K562 (cell line): ENCODE measurements around the gene FXYD3. TPM values are rescaled to one million over a fixed set of nuclear protein-coding genes. Genes with fewer than 3 reads are reported as not detected.

Source experiments
- ARID2 ChIP-seq: fragments of 450-650 bp; IDR thresholded peaks from 2 replicates; pipeline ENCODE4 v1.6.1; 2017; ENCODE audit warnings: antibody characterized with exemption, mild to moderate bottlenecking
- CBX1 ChIP-seq: sonication (generic); IDR thresholded peaks from 2 replicates; pipeline ENCODE4 v1.6.1; 2016; ENCODE audit warnings: antibody characterized with exemption, low read depth, mild to moderate bottlenecking
- HDAC2 ChIP-seq: fragments of 450-650 bp; IDR thresholded peaks from 2 replicates; pipeline ENCODE4 v1.6.1; 2016; ENCODE audit warnings: mild to moderate bottlenecking
- HDAC8 ChIP-seq: fragments of 450-650 bp; IDR thresholded peaks from 2 replicates; pipeline ENCODE4 v1.6.1; 2016; ENCODE audit warnings: mild to moderate bottlenecking, missing genetic modification characterization, moderate library complexity, missing compliant biosample characterization
- KDM4B ChIP-seq, 2 experiments: fragments of 450-650 bp in 1 of 2; sonication (generic) in 1 of 2; IDR thresholded peaks; 2 replicates each; pipeline ENCODE4 v1.6.1; 2016 to 2017; ENCODE audit warnings: borderline replicate concordance in 2 of 2, antibody characterized with exemption in 1 of 2, low read depth in 1 of 2, mild to moderate bottlenecking in 1 of 2
- MBD2 ChIP-seq: sonication (generic); IDR thresholded peaks from 2 replicates; pipeline ENCODE4 v1.6.1; 2016; ENCODE audit warnings: low read depth, borderline replicate concordance
- NFRKB ChIP-seq: fragments of 450-650 bp; IDR thresholded peaks from 2 replicates; pipeline ENCODE4 v1.6.1; 2016; ENCODE audit warnings: low read depth
- NFYB ChIP-seq: IDR thresholded peaks from 2 replicates; pipeline ENCODE4 v1.6.1; 2011; ENCODE audit warnings: mild to moderate bottlenecking, moderate library complexity; ENCODE audit not compliant: insufficient read length; ENCODE audit errors: extremely low read depth
- NRF1 ChIP-seq, 2 experiments: fragments of 450-650 bp; IDR thresholded peaks in 1 of 2; conservative IDR thresholded peaks in 1 of 2; 2 replicates each; pipeline ENCODE4 v1.6.1; 2014; ENCODE audit warnings: mild to moderate bottlenecking in 2 of 2
- PCBP2 ChIP-seq: fragments of 200-400 bp; formaldehyde crosslinking; IDR thresholded peaks from 2 replicates; pipeline ENCODE4 v1.6.1; 2018; ENCODE audit warnings: low read length, low read depth, mild to moderate bottlenecking, moderate library complexity; ENCODE audit not compliant: poor library complexity, severe bottlenecking
- RHOXF2B ChIP-seq: fragments of 250-450 bp; sonication (Bioruptor Pico); conservative IDR thresholded peaks from 2 replicates; pipeline ENCODE4 v1.5.1; 2021
- SIN3B ChIP-seq: fragments of 450-650 bp; IDR thresholded peaks from 2 replicates; pipeline ENCODE4 v1.6.1; 2017; ENCODE audit warnings: low read depth, mild to moderate bottlenecking, moderate library complexity
- YBX1 ChIP-seq: fragments of 450-650 bp; IDR thresholded peaks from 2 replicates; pipeline ENCODE4 v1.7.1; 2016; ENCODE audit warnings: mild to moderate bottlenecking
- YY1 ChIP-seq, 3 experiments: IDR thresholded peaks; 2 replicates each; pipeline ENCODE4 v1.6.1; 2011; ENCODE audit warnings: low read length in 2 of 3, mild to moderate bottlenecking in 2 of 3, moderate library complexity in 2 of 3, borderline replicate concordance in 1 of 3, control low read depth in 1 of 3, low read depth in 1 of 3; ENCODE audit not compliant: insufficient read depth in 3 of 3, insufficient replicate concordance in 2 of 3, control insufficient read depth in 1 of 3, insufficient read length in 1 of 3; ENCODE audit errors: extremely low read depth in 1 of 3
- ZBTB1 ChIP-seq: sonication (generic); formaldehyde crosslinking; IDR thresholded peaks from 2 replicates; pipeline ENCODE4 v1.8.1; 2023; ENCODE audit warnings: missing genetic modification reagents, low read depth, mild to moderate bottlenecking, borderline replicate concordance
- ZC3H11A ChIP-seq: IDR thresholded peaks from 2 replicates; pipeline ENCODE4 v1.6.1; 2012; ENCODE audit warnings: low read depth, low read length, improper control_type of control experiment
- ZFP1 ChIP-seq: fragments of 450-650 bp; formaldehyde crosslinking; IDR thresholded peaks from 2 replicates; pipeline ENCODE4 v1.4.0; 2020; ENCODE audit warnings: mild to moderate bottlenecking, mixed read lengths
- ZNF77 ChIP-seq: fragments of 250-450 bp; sonication (Bioruptor Pico); IDR thresholded peaks from 2 replicates; pipeline ENCODE4 v1.5.0; 2020
- polyA plus RNA-seq, 8 experiments: library from polyadenylated mRNA; depleted of rRNA in 4 of 8; stranded (reverse) in 5 of 8; unstranded in 3 of 8; fragments of >200 nt; fragmentation: Nextera tagmentation in 2 of 8; fragmentation: Illumina TruSeq in 1 of 8; extraction: Ambion mirVana in 2 of 8; extraction: Trizol in 1 of 8; gene quantifications; 2 replicates each; pipeline versions ENCODE4 v1.2.1 to v1.2.3, GENCODE V29; 2011 to 2014; ENCODE audit warnings: inconsistent platforms in 1 of 8, missing spikeins in 1 of 8
- total RNA-seq, 7 experiments: library from RNA; depleted of rRNA in 6 of 7; stranded (reverse); fragments of >200 nt in 6 of 7; fragmentation: Illumina TruSeq in 2 of 7; extraction: Trizol in 2 of 7; gene quantifications; 2 replicates each; pipeline versions ENCODE4 v1.2.1 to v1.2.3, GENCODE V29; 2011 to 2021; ENCODE audit warnings: low replicate concordance in 1 of 7
- TF ChIP-seq, protein P1 (sequence below): fragments of 250-450 bp; sonication (Bioruptor Pico); IDR thresholded peaks from 2 replicates; pipeline ENCODE4 v1.5.0; 2022; ENCODE audit warnings: mild to moderate bottlenecking
- TF ChIP-seq, protein P2 (sequence below): sonication (generic); formaldehyde crosslinking; IDR thresholded peaks from 2 replicates; pipeline ENCODE4 v1.8.0; 2022; ENCODE audit warnings: mild to moderate bottlenecking, missing genetic modification reagents, borderline replicate concordance
- TF ChIP-seq, protein P3 (sequence below): sonication (generic); formaldehyde crosslinking; IDR thresholded peaks from 2 replicates; pipeline ENCODE4 v1.8.0; 2022; ENCODE audit warnings: mild to moderate bottlenecking, missing genetic modification reagents
- TF ChIP-seq, protein P4 (sequence below): fragments of 250-450 bp; sonication (Bioruptor Pico); IDR thresholded peaks from 2 replicates; pipeline ENCODE4 v1.8.0; 2021; ENCODE audit warnings: mild to moderate bottlenecking, moderate library complexity

Gene FXYD3
- total and polyA plus RNA-seq, 9 of the 15 experiments (the other 6 are each of a cell fraction or from before 2014, with no cell fraction given): 0.24 TPM; not detected in 8

DNA sequence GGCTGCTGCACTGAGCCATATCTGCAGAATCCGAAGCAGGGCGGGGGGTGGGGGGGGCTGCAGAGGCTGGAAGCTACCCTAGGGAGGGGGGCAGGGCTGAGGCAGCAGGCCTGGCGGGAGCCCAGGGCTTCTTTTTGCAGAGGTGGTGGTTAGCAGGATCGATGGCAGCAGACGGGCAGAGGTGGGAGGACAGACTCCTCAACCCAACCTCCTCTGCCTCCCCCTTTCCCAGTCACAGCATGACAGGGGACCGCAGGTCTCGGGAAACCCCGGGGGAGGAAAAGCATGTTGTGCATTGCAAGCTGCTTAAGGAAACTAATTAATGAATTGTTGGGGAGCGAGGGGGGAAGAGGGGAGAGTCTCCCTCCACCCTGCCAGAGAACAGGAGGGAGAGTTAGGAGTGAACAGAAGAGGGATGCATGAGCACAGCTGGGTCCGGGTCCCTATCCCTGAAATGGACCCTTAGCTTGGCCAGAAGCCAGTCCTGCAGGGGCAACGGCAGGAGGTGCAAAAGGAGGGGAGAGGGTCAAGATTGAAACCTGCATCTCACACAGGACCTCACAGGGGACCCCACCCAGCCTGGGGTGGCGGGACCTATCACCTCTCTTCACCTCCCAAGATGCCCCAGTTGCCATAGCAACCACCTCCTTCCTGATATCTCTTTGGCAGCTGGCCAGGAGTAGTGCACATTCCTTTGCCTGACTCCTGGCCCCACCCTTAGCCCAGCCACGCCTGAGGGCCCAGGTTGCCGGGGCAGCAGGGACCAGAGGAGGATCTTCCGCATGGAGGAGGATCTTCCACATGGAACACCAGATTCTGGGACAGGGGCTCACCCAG is 29.2 kb downstream of the FXYD3 start (continued):
- TF ChIP-seq, protein P1, sequence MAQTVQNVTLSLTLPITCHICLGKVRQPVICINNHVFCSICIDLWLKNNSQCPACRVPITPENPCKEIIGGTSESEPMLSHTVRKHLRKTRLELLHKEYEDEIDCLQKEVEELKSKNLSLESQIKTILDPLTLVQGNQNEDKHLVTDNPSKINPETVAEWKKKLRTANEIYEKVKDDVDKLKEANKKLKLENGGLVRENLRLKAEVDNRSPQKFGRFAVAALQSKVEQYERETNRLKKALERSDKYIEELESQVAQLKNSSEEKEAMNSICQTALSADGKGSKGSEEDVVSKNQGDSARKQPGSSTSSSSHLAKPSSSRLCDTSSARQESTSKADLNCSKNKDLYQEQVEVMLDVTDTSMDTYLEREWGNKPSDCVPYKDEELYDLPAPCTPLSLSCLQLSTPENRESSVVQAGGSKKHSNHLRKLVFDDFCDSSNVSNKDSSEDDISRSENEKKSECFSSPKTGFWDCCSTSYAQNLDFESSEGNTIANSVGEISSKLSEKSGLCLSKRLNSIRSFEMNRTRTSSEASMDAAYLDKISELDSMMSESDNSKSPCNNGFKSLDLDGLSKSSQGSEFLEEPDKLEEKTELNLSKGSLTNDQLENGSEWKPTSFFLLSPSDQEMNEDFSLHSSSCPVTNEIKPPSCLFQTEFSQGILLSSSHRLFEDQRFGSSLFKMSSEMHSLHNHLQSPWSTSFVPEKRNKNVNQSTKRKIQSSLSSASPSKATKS (CRISPR knock-in tag): no peak
- TF ChIP-seq, protein P2, sequence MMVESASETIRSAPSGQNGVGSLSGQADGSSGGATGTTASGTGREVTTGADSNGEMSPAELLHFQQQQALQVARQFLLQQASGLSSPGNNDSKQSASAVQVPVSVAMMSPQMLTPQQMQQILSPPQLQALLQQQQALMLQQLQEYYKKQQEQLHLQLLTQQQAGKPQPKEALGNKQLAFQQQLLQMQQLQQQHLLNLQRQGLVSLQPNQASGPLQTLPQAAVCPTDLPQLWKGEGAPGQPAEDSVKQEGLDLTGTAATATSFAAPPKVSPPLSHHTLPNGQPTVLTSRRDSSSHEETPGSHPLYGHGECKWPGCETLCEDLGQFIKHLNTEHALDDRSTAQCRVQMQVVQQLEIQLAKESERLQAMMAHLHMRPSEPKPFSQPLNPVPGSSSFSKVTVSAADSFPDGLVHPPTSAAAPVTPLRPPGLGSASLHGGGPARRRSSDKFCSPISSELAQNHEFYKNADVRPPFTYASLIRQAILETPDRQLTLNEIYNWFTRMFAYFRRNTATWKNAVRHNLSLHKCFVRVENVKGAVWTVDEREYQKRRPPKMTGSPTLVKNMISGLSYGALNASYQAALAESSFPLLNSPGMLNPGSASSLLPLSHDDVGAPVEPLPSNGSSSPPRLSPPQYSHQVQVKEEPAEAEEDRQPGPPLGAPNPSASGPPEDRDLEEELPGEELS: no peak
- TF ChIP-seq, protein P3, sequence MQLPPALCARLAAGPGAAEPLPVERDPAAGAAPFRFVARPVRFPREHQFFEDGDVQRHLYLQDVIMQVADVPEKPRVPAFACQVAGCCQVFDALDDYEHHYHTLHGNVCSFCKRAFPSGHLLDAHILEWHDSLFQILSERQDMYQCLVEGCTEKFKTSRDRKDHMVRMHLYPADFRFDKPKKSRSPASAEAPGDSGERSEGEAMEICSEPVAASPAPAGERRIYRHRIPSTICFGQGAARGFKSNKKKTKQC (CRISPR knock-in tag): no peak
- TF ChIP-seq YY1 (IDR thresholded peaks at IDR 0.05; ENCODE audit: borderline replicate concordance in 1 of 3, control insufficient read depth in 1 of 3, extremely low read depth in 1 of 3, insufficient read depth in 3 of 3, insufficient read length in 1 of 3, insufficient replicate concordance in 2 of 3, low read depth in 1 of 3, low read length in 2 of 3) (no peak), PCBP2 (no peak), NFYB (no peak), CBX1 (no peak), SIN3B (no peak), RHOXF2B (no peak), ZC3H11A (no peak), HDAC2 (peak; percentile 93), NFRKB (no peak), ZFP1 (CRISPR knock-in tag) (no peak), YBX1 (no peak), HDAC8 (tag) (no peak), MBD2 (0 out of 2 replicates have a peak, but pooled peaks have one; percentile 21), ZBTB1 (CRISPR knock-in tag) (no peak), KDM4B (IDR thresholded peaks at IDR 0.05; ENCODE audit: borderline replicate concordance in 2 of 2, low read depth in 1 of 2) (no peak), NRF1 (conservative IDR thresholded peaks at IDR 0.05 in 1 of 2, IDR thresholded peaks at IDR 0.05 in 1 of 2) (no peak), ARID2 (no peak), ZNF77 (CRISPR knock-in tag) (no peak)
- TF ChIP-seq, protein P4, sequence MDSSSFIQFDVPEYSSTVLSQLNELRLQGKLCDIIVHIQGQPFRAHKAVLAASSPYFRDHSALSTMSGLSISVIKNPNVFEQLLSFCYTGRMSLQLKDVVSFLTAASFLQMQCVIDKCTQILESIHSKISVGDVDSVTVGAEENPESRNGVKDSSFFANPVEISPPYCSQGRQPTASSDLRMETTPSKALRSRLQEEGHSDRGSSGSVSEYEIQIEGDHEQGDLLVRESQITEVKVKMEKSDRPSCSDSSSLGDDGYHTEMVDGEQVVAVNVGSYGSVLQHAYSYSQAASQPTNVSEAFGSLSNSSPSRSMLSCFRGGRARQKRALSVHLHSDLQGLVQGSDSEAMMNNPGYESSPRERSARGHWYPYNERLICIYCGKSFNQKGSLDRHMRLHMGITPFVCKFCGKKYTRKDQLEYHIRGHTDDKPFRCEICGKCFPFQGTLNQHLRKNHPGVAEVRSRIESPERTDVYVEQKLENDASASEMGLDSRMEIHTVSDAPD: no peak
